ENCODE data around the gene ALAS2. TPM values are rescaled to one million over a fixed set of nuclear protein-coding genes. Genes with fewer than 3 reads are reported as not detected.

Gene ALAS2
- total and polyA plus RNA-seq, 2 of the 8 experiments (the other 6 are each of a cell fraction or from before 2014, with no cell fraction given) = 0.27 to 0.32 TPM

GRCh38 chrX:55006827-55007621 lies 23.8 kb downstream of the ALAS2 start:
- no peak overlapping the region for H3K4ac ChIP-seq (replicated peaks; ENCODE audit: insufficient read length, low read depth, low read length)
- no peak overlapping the region for H3K9ac ChIP-seq (replicated peaks in 1 of 4; ENCODE audit: extremely low read depth in 1 of 4, low read depth in 3 of 4, low read length in 3 of 4)
- no peak overlapping the region for H2BK120ac ChIP-seq (replicated peaks; ENCODE audit: low read depth, low read length)
- FAIRE-seq (no peak), DNase-seq (ENCODE audit: low read depth in 1 of 2, low spot score in 2 of 2) (no peak)
- H3K27me3 ChIP-seq (replicated peaks in 1 of 4; ENCODE audit: control insufficient read depth in 3 of 4, extremely low read depth in 1 of 4, insufficient read depth in 3 of 4, low read length in 3 of 4) = no peaks in the 10 kb centered on the region
- ChIA-PET POLR2A (ENCODE audit: partially characterized antibody) (no interaction called here), CTCF (ENCODE audit: partially characterized antibody) (no interaction called here)
- H2BK15ac ChIP-seq (ENCODE audit: low read length) = no peak overlapping the region
- no peak overlapping the region for H2BK20ac ChIP-seq (ENCODE audit: low read length)
- H3K18ac ChIP-seq (ENCODE audit: extremely low read depth, low read length) = no peak overlapping the region
- no peak overlapping the region for H2BK12ac ChIP-seq (ENCODE audit: low read depth, low read length)
- no peak overlapping the region for H3K56ac ChIP-seq (replicated peaks; ENCODE audit: insufficient read length, low read depth, low read length)
- H2AK5ac ChIP-seq (ENCODE audit: low read depth, low read length) = no peak overlapping the region
- no peak overlapping the region for H3K4me2 ChIP-seq (ENCODE audit: insufficient read depth in 1 of 2, low read depth in 2 of 2, low read length in 2 of 2)
- H3K79me1 ChIP-seq (ENCODE audit: low read depth, low read length) = no peaks in the 10 kb centered on the region
- H3K4me3 ChIP-seq (ENCODE audit: extremely low read depth in 1 of 4, insufficient read depth in 2 of 4, low read depth in 3 of 4, low read length in 4 of 4) = no peak overlapping the region
- no peak overlapping the region for H2AFZ ChIP-seq (ENCODE audit: low read length)
- no peaks in the 10 kb centered on the region for H4K20me1 ChIP-seq (replicated peaks in 1 of 2; ENCODE audit: control insufficient read depth in 1 of 2, insufficient read depth in 2 of 2, low read length in 2 of 2)
- H3K79me2 ChIP-seq (ENCODE audit: control insufficient read depth in 1 of 2, insufficient read depth in 2 of 2, low read length in 2 of 2) = no peaks in the 10 kb centered on the region
- H4K5ac ChIP-seq (ENCODE audit: insufficient read length, low read depth, low read length) = no peak overlapping the region
- no peak overlapping the region for H4K91ac ChIP-seq (replicated peaks; ENCODE audit: insufficient read length, low read length)
- peaks cover 0 to 32% (median 20%) of the 10 kb centered on the region in 4 experiments; a peak in 6 of 8 replicates for H3K36me3 ChIP-seq (ENCODE audit: control insufficient read depth in 2 of 4, insufficient read depth in 4 of 4, low read length in 3 of 4)
- no peak overlapping the region for H3K23ac ChIP-seq (ENCODE audit: insufficient read length)
- no peaks in the 10 kb centered on the region for H3K9me3 ChIP-seq (ENCODE audit: insufficient read depth in 2 of 2, low read depth in 1 of 2, low read length in 1 of 2)
- H2BK5ac ChIP-seq (ENCODE audit: low read depth, low read length) = no peak overlapping the region
- H3K27ac ChIP-seq (ENCODE audit: low read depth, low read length) = no peak overlapping the region
- no peaks in the 10 kb centered on the region for H3K4me1 ChIP-seq (replicated peaks in 1 of 4; ENCODE audit: control insufficient read depth in 3 of 4, insufficient read depth in 4 of 4, low read length in 3 of 4)
- H4K8ac ChIP-seq (ENCODE audit: extremely low read depth, insufficient read depth, low read length) = no peak overlapping the region
- H3K23me2 ChIP-seq (ENCODE audit: low read depth, low read length) = no peaks in the 10 kb centered on the region
- no peak overlapping the region for H3K14ac ChIP-seq (ENCODE audit: insufficient read length)
- WGBS, 2 experiments (ENCODE audit: extremely low coverage in 1 of 2, insufficient coverage in 1 of 2, insufficient read length in 1 of 2, insufficient replicate concordance in 2 of 2, low coverage in 1 of 2, low lambda C conversion rate in 2 of 2, missing lambda C conversion rate in 1 of 2) = 80% methylated on average over 9 of the region's 18 CpGs; no CpG with 5 or more reads in 1 of the 2 experiments
- TF ChIP-seq TEAD4 (IDR thresholded peaks at IDR 0.05; ENCODE audit: low read depth, low read length) = no peak
- TF ChIP-seq JUN (IDR thresholded peaks at IDR 0.05; ENCODE audit: low read depth, low read length) = no peak
- TF ChIP-seq EP300 (IDR thresholded peaks at IDR 0.05; ENCODE audit: borderline replicate concordance in 1 of 2, low read depth in 2 of 2, low read length in 2 of 2) = no peak
- TF ChIP-seq SP4 (IDR thresholded peaks at IDR 0.05; ENCODE audit: low read length) = no peak
- no peak for TF ChIP-seq EGR1 (IDR thresholded peaks at IDR 0.05; ENCODE audit: borderline replicate concordance, low read depth, low read length)
- TF ChIP-seq, protein P1, sequence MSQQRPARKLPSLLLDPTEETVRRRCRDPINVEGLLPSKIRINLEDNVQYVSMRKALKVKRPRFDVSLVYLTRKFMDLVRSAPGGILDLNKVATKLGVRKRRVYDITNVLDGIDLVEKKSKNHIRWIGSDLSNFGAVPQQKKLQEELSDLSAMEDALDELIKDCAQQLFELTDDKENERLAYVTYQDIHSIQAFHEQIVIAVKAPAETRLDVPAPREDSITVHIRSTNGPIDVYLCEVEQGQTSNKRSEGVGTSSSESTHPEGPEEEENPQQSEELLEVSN (IDR thresholded peaks at IDR 0.05) = no peak
- no peak for TF ChIP-seq GTF2F1 (IDR thresholded peaks at IDR 0.05; ENCODE audit: borderline replicate concordance, low read depth, low read length)
- no peak for TF ChIP-seq BCL11A (IDR thresholded peaks at IDR 0.05; ENCODE audit: low read depth in 2 of 2, low read length in 2 of 2)
- TF ChIP-seq, protein P2, sequence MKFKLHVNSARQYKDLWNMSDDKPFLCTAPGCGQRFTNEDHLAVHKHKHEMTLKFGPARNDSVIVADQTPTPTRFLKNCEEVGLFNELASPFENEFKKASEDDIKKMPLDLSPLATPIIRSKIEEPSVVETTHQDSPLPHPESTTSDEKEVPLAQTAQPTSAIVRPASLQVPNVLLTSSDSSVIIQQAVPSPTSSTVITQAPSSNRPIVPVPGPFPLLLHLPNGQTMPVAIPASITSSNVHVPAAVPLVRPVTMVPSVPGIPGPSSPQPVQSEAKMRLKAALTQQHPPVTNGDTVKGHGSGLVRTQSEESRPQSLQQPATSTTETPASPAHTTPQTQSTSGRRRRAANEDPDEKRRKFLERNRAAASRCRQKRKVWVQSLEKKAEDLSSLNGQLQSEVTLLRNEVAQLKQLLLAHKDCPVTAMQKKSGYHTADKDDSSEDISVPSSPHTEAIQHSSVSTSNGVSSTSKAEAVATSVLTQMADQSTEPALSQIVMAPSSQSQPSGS (IDR thresholded peaks at IDR 0.05; ENCODE audit: low read length) = no peak
- TF ChIP-seq CTBP2 (IDR thresholded peaks at IDR 0.05; ENCODE audit: borderline replicate concordance, insufficient read depth, insufficient read length, low read length) = no peak
